ENCODE results near the gene RHOB. TPM values are rescaled to one million over a fixed set of nuclear protein-coding genes. Genes with fewer than 3 reads are reported as not detected.
"Not testable (repeated sequence)": the region's sequence is repeated elsewhere in the genome, so short reads cannot be mapped to it uniquely, and the experiment has no call there.

The RHOB gene
- total RNA-seq, 1 donor from 2014 or later, result 191 TPM

- H3K27ac ChIP-seq, result no peak overlapping the region
- H3K27me3 ChIP-seq, result no peaks in the 10 kb centered on the region
- peak; percentile 100 for ATAC-seq
- no peaks in the 10 kb centered on the region for H3K4me1 ChIP-seq
- intact Hi-C loops (cut with DNase I), result no loop called here
- peak; percentile 93 for DNase-seq
- no peaks in the 10 kb centered on the region for H3K36me3 ChIP-seq
- no peak overlapping the region for H3K4me3 ChIP-seq
- TF ChIP-seq, protein P1, sequence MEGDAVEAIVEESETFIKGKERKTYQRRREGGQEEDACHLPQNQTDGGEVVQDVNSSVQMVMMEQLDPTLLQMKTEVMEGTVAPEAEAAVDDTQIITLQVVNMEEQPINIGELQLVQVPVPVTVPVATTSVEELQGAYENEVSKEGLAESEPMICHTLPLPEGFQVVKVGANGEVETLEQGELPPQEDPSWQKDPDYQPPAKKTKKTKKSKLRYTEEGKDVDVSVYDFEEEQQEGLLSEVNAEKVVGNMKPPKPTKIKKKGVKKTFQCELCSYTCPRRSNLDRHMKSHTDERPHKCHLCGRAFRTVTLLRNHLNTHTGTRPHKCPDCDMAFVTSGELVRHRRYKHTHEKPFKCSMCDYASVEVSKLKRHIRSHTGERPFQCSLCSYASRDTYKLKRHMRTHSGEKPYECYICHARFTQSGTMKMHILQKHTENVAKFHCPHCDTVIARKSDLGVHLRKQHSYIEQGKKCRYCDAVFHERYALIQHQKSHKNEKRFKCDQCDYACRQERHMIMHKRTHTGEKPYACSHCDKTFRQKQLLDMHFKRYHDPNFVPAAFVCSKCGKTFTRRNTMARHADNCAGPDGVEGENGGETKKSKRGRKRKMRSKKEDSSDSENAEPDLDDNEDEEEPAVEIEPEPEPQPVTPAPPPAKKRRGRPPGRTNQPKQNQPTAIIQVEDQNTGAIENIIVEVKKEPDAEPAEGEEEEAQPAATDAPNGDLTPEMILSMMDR (IDR thresholded peaks at IDR 0.05), result peak; percentile 83
- peaks cover 5% of the 10 kb centered on the region for H3K9me3 ChIP-seq
These were observed 35.4 kb upstream of the RHOB start for GRCh38 chr2:20411361-20411894.

DNA sequence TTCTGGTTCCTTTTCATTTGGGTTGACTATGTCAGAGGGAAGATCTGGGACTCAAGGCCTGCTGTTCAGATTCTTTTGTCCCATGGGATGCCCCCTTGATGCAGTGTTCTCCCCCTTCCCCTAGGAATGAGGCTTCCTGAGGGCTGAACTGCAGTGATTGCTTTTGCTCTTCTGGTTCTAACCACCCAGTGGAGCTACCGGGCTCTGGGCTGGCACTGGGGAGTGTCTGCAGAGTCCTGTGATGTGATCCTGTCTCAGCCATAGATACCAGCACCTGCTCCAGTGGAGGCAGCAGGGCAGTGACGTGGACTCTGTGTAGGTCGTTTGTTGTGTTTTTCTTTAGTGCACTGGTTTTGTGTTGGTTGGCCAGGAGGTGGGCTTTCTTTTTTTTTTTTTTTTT, 32.1 kb upstream of the RHOB start:
- no peak for ATAC-seq
- TF ChIP-seq, protein P1 (IDR thresholded peaks at IDR 0.05), result no peak
- Histone ChIP-seq H3K27me3 (no peaks in the 10 kb centered on the region), H3K4me3 (no peak overlapping the region), H3K4me1 (peaks cover 9% of the 10 kb centered on the region), H3K9me3 (no peaks in the 10 kb centered on the region), H3K36me3 (no peaks in the 10 kb centered on the region), H3K27ac (no peak overlapping the region)
- intact Hi-C loops (cut with DNase I), result no loop called here
- DNase-seq, result no peak

DNA sequence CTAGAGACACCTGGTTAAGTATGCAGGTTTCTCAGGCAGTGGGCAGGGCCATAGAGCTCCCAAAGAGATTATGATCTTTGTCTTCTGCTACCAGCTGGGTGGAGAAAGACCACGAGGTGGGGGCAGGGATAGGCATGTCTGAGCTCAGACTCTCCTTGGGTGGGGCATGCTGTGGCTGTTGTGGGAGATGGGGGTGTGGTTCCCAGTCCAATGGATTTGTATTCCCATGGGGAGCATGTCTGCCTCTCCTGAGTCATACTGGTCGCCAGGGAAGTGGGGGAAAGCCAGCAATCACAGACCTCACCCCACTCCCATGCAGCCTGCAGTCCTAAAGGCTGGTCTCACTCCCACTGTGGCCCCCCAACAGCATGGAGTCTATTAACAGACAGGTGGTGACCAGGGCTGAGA, 31.4 kb upstream of the RHOB start:
- Histone ChIP-seq H3K4me1 (peaks cover 9% of the 10 kb centered on the region), H3K36me3 (no peaks in the 10 kb centered on the region), H3K27ac (no peak overlapping the region), H3K4me3 (no peak overlapping the region), H3K9me3 (no peaks in the 10 kb centered on the region), H3K27me3 (no peaks in the 10 kb centered on the region)
- TF ChIP-seq, protein P1 (IDR thresholded peaks at IDR 0.05), result no peak
- ATAC-seq (no peak), DNase-seq (no peak)
- intact Hi-C loops (cut with DNase I), result no loop called here

- H3K36me3 ChIP-seq, result no peaks in the 10 kb centered on the region
- ATAC-seq, result no peak
- no peaks in the 10 kb centered on the region for H3K9me3 ChIP-seq
- TF ChIP-seq, protein P1 (IDR thresholded peaks at IDR 0.05), result no peak
- H3K27ac ChIP-seq, result no peak overlapping the region
- no peak overlapping the region for H3K4me3 ChIP-seq
- intact Hi-C loops (cut with DNase I), result no loop called here
- H3K27me3 ChIP-seq, result no peaks in the 10 kb centered on the region
- no peak for DNase-seq
- peaks cover 14% of the 10 kb centered on the region for H3K4me1 ChIP-seq
These were observed 30.2 kb upstream of the RHOB start for GRCh38 chr2:20416723-20417122.

- H3K27me3 ChIP-seq; ATAC-seq; H3K36me3 ChIP-seq; H3K4me3 ChIP-seq; intact Hi-C loops (cut with DNase I); DNase-seq; H3K27ac ChIP-seq; H3K9me3 ChIP-seq: not testable (repeated sequence)
- peaks cover 20% of the 10 kb centered on the region for H3K4me1 ChIP-seq
These were observed 29.5 kb upstream of the RHOB start for GRCh38 chr2:20417230-20417821.

DNA sequence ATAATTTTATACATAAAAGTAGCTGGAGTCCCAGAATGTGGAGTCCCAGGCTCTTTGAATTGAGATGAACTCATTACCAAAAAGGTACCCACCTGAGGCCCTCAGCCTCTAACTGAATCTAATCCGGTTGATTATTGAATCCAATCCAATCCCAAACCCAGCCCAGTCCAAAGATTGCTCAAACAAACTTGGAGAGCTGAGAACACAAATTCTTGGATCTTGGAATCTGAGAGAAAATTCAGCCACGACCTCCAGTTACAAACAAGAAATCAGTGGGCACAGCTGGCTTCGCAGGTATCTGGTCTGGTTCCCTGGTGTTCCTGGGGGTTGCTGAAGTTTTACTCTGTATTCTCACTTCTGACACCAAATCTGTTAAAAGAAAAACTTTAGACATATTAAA, 28.4 kb upstream of the RHOB start:
- H3K4me1 ChIP-seq, result peaks cover 32% of the 10 kb centered on the region
- H3K4me3 ChIP-seq, result no peak overlapping the region
- no peaks in the 10 kb centered on the region for H3K27me3 ChIP-seq
- no peak for ATAC-seq
- no peaks in the 10 kb centered on the region for H3K9me3 ChIP-seq
- DNase-seq, result no peak
- intact Hi-C loops (cut with DNase I), result no loop called here
- no peaks in the 10 kb centered on the region for H3K36me3 ChIP-seq
- peak overlapping the region; percentile 70 for H3K27ac ChIP-seq
- TF ChIP-seq, protein P1 (IDR thresholded peaks at IDR 0.05), result no peak

Data from upper lobe of right lung (tissue), 1 donor.